Stomach (tissue), 9 donors: Measurements from ENCODE around the gene STX12. TPM values are rescaled to one million over a fixed set of nuclear protein-coding genes. Genes with fewer than 3 reads are reported as not detected.
"Not testable (repeated sequence)": the region's sequence is repeated elsewhere in the genome, so short reads cannot be mapped to it uniquely, and the experiment has no call there.

Source experiments
- DNase-seq, 2 donors: peaks; one replicate each; pipeline versions ENCODE4 v3.0.0 to v3.0.0-alpha.2; 2013 to 2019
- H3K27ac ChIP-seq, 5 donors: fragments of 200-600 bp in 4 of 5; sonication (generic) in 4 of 5; one replicate each; pipeline ENCODE4 v1.5.1; 2013 to 2019; ENCODE audit warnings: mild to moderate bottlenecking in 1 of 5, moderate library complexity in 1 of 5
- H3K27me3 ChIP-seq, 3 donors: fragments of 200-600 bp; sonication (generic); one replicate each; pipeline ENCODE4 v1.5.1; 2017 to 2019; ENCODE audit warnings: mixed run types in 1 of 3
- H3K36me3 ChIP-seq, 4 donors: fragments of 200-600 bp; sonication (generic); 1 replicate in 3 of 4; 2 replicates in 1 of 4; pipeline ENCODE4 v1.5.1; 2016 to 2019
- H3K4me1 ChIP-seq, 4 donors: fragments of 200-600 bp; sonication (generic); one replicate each; pipeline ENCODE4 v1.5.1; 2016 to 2019
- H3K4me3 ChIP-seq, 4 donors: fragments of 200-600 bp; sonication (generic) in 3 of 4; one replicate each; pipeline ENCODE4 v1.5.1; 2016 to 2019; ENCODE audit warnings: mild to moderate bottlenecking in 1 of 4
- H3K9me3 ChIP-seq, 4 donors: fragments of 200-600 bp; sonication (generic); one replicate each; pipeline ENCODE4 v1.5.1; 2016 to 2019
- EP300 ChIP-seq: sonication (generic); formaldehyde crosslinking; IDR thresholded peaks from one replicate; pipeline ENCODE4 v1.6.1; 2017; ENCODE audit warnings: antibody characterized with exemption
- POLR2A ChIP-seq, 4 donors: fragments of 450-650 bp; IDR thresholded peaks; one replicate each; pipeline ENCODE4 v1.6.1; 2016; ENCODE audit warnings: antibody characterized with exemption in 4 of 4, control low read depth in 2 of 4, mild to moderate bottlenecking in 1 of 4, moderate library complexity in 1 of 4
- POLR2AphosphoS5 ChIP-seq, 3 donors: sonication (generic); formaldehyde crosslinking; IDR thresholded peaks; one replicate each; pipeline ENCODE4 v1.6.1; 2016; ENCODE audit warnings: antibody characterized with exemption in 3 of 3
- WGBS, 5 donors: extraction: QIAGEN DNeasy Blood & Tissue Kit in 3 of 5; methylation state at CpG; one replicate each; pipeline versions ENCODE4 v1.1.5 to v1.1.7; 2013 to 2018; 5-methylcytosine and 5-hydroxymethylcytosine counted together
- intact Hi-C: fragments of 100-400 bp; cut with DNase I; formaldehyde crosslinking; loops from one replicate; pipeline ENCODE4 v1.15.1; 2023; ENCODE audit warnings: low total_unique reads
- polyA plus RNA-seq, 3 donors: library from polyadenylated mRNA; stranded (reverse); fragments of 200-250 nt; gene quantifications; one replicate each; pipeline ENCODE4 v1.2.3, GENCODE V29; 2013
- total RNA-seq, 5 donors: library from RNA; depleted of rRNA; stranded (reverse); fragments of >200 nt; gene quantifications; one replicate each; pipeline versions ENCODE4 v1.1.0 to v1.2.3, GENCODE V29; 2014 to 2016
- TF ChIP-seq, protein P1 (sequence below), 7 experiments: fragments of 450-650 bp in 4 of 7; fragments of 200-600 bp in 3 of 7; sonication (generic) in 3 of 7; IDR thresholded peaks; one replicate each; pipeline ENCODE4 v1.5.1; 2016 to 2019; ENCODE audit warnings: antibody characterized with exemption in 7 of 7, control low read depth in 2 of 7, mild to moderate bottlenecking in 1 of 7
- donor health status: healthy with polysubstance abuse.
- donor health status: Bipolar disorder and iron deficiency.
- donor health status: healthy.

The STX12 gene
- total and polyA plus RNA-seq, 8 donors, result 10.7 to 312 (median 89.2) TPM

DNA sequence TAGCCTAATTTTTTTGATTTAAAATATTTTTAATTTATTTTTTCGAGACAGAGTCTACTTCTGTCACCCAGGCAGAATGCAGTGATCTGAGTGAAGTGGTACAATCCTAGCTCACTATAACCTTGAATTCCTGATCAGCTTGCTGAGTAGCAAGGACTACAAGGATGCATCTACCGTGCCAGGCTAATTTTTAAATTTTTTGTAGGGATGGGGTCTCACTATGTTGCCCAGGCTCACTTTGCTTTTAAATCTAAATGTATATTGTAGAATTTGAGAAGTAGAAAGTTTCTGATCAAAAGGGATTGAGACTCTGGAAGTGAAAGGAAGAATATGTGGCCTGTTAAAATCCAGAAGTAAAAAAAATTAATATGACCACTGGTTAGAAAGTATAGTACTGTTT, 1.6 kb downstream of the STX12 start:
- H3K36me3 ChIP-seq, result peaks cover 0 to 9% (median 3%) of the 10 kb centered on the region in 4 donors
- H3K4me3 ChIP-seq, result peak overlapping the region; percentile 69 to 98 (median 88)
- no peaks in the 10 kb centered on the region for H3K9me3 ChIP-seq
- peak overlapping the region in 4 of 5 donors; percentile 94 to 100 (median 98) for H3K27ac ChIP-seq
- peaks cover 37 to 71% (median 55%) of the 10 kb centered on the region in 4 donors for H3K4me1 ChIP-seq
- TF ChIP-seq POLR2AphosphoS5 (IDR thresholded peaks at IDR 0.05) (no peak), POLR2A (IDR thresholded peaks at IDR 0.05) (no peak)
- TF ChIP-seq, protein P1, sequence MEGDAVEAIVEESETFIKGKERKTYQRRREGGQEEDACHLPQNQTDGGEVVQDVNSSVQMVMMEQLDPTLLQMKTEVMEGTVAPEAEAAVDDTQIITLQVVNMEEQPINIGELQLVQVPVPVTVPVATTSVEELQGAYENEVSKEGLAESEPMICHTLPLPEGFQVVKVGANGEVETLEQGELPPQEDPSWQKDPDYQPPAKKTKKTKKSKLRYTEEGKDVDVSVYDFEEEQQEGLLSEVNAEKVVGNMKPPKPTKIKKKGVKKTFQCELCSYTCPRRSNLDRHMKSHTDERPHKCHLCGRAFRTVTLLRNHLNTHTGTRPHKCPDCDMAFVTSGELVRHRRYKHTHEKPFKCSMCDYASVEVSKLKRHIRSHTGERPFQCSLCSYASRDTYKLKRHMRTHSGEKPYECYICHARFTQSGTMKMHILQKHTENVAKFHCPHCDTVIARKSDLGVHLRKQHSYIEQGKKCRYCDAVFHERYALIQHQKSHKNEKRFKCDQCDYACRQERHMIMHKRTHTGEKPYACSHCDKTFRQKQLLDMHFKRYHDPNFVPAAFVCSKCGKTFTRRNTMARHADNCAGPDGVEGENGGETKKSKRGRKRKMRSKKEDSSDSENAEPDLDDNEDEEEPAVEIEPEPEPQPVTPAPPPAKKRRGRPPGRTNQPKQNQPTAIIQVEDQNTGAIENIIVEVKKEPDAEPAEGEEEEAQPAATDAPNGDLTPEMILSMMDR (IDR thresholded peaks at IDR 0.05), result no peak
- H3K27me3 ChIP-seq, result no peaks in the 10 kb centered on the region
- DNase-seq, result no peak
- intact Hi-C loops, result no loop called here
- 58 to 86% (median 73%) methylated on average over 2 of the region's 2 CpGs for WGBS, 5 donors

DNA sequence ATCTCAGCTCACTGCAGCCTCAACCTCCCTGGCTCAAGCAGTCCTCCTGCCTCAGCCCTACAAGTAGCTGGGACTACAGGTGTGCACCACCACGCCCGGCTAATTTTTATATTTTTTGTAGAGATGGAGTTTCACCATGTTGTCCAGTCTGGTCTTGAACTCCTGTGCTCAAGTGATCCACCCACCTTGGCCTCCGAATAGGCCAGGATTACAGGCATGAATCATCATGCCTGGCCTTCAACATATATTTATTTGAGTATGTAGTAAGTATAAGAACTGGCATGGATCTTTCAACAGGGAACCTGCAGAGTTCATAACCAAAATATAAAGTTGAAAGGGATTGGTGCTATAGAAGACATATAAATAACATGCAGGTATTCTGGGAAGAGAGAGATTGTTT, 2.3 kb downstream of the STX12 start:
- intact Hi-C loops, DNase-seq, H3K27me3 ChIP-seq, H3K9me3 ChIP-seq: not testable (repeated sequence)
- Histone ChIP-seq H3K27ac (peak overlapping the region; percentile 30 to 100 (median 97)), H3K4me3 (peak overlapping the region in 3 of 4 donors; percentile 3 to 96 (median 69)), H3K36me3 (peaks cover 0 to 11% (median 9%) of the 10 kb centered on the region in 4 donors), H3K4me1 (peaks cover 37 to 78% (median 59%) of the 10 kb centered on the region in 4 donors)
- WGBS, 5 donors, result 61 to 71% (median 65%) methylated on average over 3 of the region's 3 CpGs

DNA sequence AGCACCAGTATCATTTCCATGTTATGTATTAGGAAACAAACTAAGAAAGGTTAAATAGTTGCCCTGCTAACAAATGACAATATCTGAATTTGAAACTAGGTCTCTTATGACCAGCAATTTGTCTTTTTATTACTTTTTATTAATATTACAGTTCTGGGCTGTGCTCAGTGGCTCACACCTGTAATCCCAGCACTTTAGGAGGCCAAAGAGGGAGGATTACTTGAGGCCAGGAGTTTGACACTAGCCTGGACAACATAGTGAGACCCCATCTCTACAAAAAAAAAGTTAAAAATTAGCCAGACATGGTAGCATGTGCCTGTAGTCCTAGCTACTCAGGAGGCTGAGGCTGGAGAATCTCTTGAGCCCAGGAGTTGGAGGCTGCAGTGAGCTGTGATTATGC, 3.3 kb downstream of the STX12 start:
- Histone ChIP-seq H3K27ac (peak overlapping the region; percentile 10 to 98 (median 75)), H3K4me1 (peaks cover 37 to 87% (median 62%) of the 10 kb centered on the region in 4 donors), H3K36me3 (peaks cover 0 to 13% (median 13%) of the 10 kb centered on the region in 4 donors)
- H3K27me3 ChIP-seq, H3K4me3 ChIP-seq, intact Hi-C loops, DNase-seq, H3K9me3 ChIP-seq: not testable (repeated sequence)

DNA sequence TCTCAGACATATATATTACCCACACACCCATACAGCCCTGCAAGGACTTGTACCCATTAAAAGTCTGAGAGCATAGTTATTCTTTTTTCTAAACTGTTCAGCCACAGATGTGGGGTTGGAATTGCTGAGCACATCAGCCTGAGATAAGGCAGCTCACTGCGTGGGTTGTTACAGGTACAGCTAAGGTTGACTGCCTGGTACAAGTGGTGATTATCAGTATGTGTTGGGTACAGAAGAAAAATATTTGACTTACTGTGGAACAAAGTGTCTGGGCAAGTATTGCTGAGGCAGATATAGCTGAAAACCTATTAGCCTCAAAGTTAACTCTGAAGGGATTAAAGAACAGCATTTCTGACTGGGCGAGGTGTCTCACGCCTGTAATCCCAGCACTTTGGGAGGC, 5.0 kb downstream of the STX12 start:
- H3K27me3 ChIP-seq, result no peaks in the 10 kb centered on the region
- H3K36me3 ChIP-seq, result peaks cover 0 to 27% (median 16%) of the 10 kb centered on the region in 4 donors
- peak; percentile 46 to 51 for DNase-seq
- WGBS, 5 donors, result 35 to 57% (median 41%) methylated on average over 3 of the region's 3 CpGs
- peaks cover 43 to 93% (median 74%) of the 10 kb centered on the region in 4 donors for H3K4me1 ChIP-seq
- intact Hi-C loops, result no loop called here
- peak overlapping the region; percentile 75 to 98 (median 84) for H3K27ac ChIP-seq
- TF ChIP-seq EP300, result no peak
- TF ChIP-seq POLR2AphosphoS5 (IDR thresholded peaks at IDR 0.05), result peak in 2 of 3 donors; percentile 56 to 75
- peak overlapping the region in 1 of 4 donors; percentile 6 for H3K4me3 ChIP-seq
- no peaks in the 10 kb centered on the region for H3K9me3 ChIP-seq

DNA sequence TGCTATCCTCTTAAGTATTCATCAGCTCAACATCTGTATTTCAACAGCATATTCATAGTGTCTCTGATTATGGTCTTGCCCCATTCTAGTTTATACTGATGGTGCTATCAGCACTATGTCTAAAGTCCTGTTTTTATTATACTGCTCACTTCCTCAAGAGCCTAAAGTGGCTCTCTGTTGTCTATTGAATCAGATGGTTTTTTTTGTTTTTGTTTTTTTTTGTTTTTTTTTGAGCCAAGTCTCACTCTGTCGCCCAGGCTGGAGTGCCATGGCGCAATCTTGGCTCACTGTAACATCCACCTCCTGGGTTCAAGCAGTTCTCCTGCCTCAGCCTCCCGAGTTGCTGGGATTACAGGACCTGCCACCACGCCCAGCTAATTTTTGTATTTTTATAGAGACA, 6.1 kb downstream of the STX12 start:
- intact Hi-C loops, result no loop called here
- H3K27ac ChIP-seq, result peak overlapping the region; percentile 65 to 98 (median 79)
- DNase-seq, result no peak
- TF ChIP-seq POLR2AphosphoS5 (IDR thresholded peaks at IDR 0.05) (no peak), POLR2A (IDR thresholded peaks at IDR 0.05) (no peak), EP300 (no peak)
- peaks cover 0 to 27% (median 16%) of the 10 kb centered on the region in 4 donors for H3K36me3 ChIP-seq
- 77 to 90% (median 87%) methylated on average over 4 of the region's 4 CpGs for WGBS, 5 donors
- H3K4me3 ChIP-seq, result no peak overlapping the region
- no peaks in the 10 kb centered on the region for H3K9me3 ChIP-seq
- H3K4me1 ChIP-seq, result peaks cover 47 to 100% (median 78%) of the 10 kb centered on the region in 4 donors
- no peaks in the 10 kb centered on the region for H3K27me3 ChIP-seq

DNA sequence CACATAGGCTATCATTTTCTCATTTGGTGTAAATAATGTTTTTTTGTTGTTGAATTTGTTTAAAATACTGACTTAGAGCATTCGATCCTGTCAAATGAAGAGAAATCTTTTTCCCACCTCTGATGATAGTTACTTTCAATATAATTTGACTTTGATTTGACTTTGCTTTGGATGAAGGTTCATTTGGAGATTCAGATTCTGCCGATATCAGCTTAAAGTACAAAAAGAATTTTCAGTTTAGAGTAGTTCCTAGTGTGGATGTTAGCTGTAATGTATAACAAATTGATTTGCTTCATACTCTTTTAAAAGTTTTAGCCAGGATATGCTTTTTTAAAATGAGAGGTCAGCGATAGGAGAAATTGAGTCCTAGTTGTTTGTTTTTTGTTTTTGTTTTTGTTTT, 9.9 kb downstream of the STX12 start:
- 80 to 87% (median 84%) methylated on average over 3 of the region's 3 CpGs for WGBS, 5 donors
- Histone ChIP-seq H3K4me1 (peaks cover 47 to 99% (median 71%) of the 10 kb centered on the region in 4 donors), H3K9me3 (no peaks in the 10 kb centered on the region), H3K27ac (peak overlapping the region; percentile 51 to 84 (median 81)), H3K36me3 (peaks cover 0 to 27% (median 11%) of the 10 kb centered on the region in 4 donors), H3K27me3 (no peaks in the 10 kb centered on the region), H3K4me3 (no peak overlapping the region)
- TF ChIP-seq POLR2A (IDR thresholded peaks at IDR 0.05), result no peak
- TF ChIP-seq POLR2AphosphoS5 (IDR thresholded peaks at IDR 0.05), result no peak
- TF ChIP-seq, protein P1 (IDR thresholded peaks at IDR 0.05), result no peak
- no peak for TF ChIP-seq EP300
- no peak for DNase-seq
- intact Hi-C loops, result no loop called here
